SH-SY5Y (cell line): Measurements from ENCODE around the gene LHX1.

Experiments used
- GATA2 ChIP-seq: IDR thresholded peaks from 2 replicates; pipeline ENCODE4 v1.6.1; 2011; ENCODE audit warnings: mild to moderate bottlenecking, low read depth, low read length
- GATA3 ChIP-seq: IDR thresholded peaks from 2 replicates; pipeline ENCODE4 v1.6.1; 2011; ENCODE audit warnings: low read depth, mild to moderate bottlenecking, low read length, moderate library complexity

GRCh38 chr17:36918211-36918691 is 19.0 kb upstream of the LHX1 start:
- TF ChIP-seq GATA2 = no peak
- TF ChIP-seq GATA3 = no peak
